ENCODE data around the gene TRMT112.

GRCh38 chr11:64321533-64321932 is 4.2 kb upstream of the TRMT112 start:
- TF ChIP-seq JUN (IDR thresholded peaks at IDR 0.05) (no peak), PHF8 (IDR thresholded peaks at IDR 0.05; ENCODE audit: borderline replicate concordance, low read depth) (no peak), EHF (CRISPR knock-in tag; IDR thresholded peaks at IDR 0.05) (no peak), CTCF (IDR thresholded peaks at IDR 0.05) (no peak), REST (IDR thresholded peaks at IDR 0.05) (no peak), SMC3 (IDR thresholded peaks at IDR 0.05) (no peak), POLR2A (IDR thresholded peaks at IDR 0.05; ENCODE audit: low read length) (no peak)

Data from A549 (cell line).